ENCODE data around the gene RNF215. TPM values are rescaled to one million over a fixed set of nuclear protein-coding genes. Genes with fewer than 3 reads are reported as not detected.

RNF215 gene
- total RNA-seq, 1 experiment from 2014 or later, result 48.8 TPM

GRCh38 chr22:30420347-30421125 lies 33.3 kb upstream of the RNF215 start:
- Mint-ChIP-seq H3K27ac (ENCODE audit: unreplicated experiment) (peak overlapping the region; percentile 87), H3K36me3 (ENCODE audit: insufficient read depth, unreplicated experiment) (peaks cover 76% of the 10 kb centered on the region), H3K9me3 (ENCODE audit: low read depth, unreplicated experiment) (no peaks in the 10 kb centered on the region), H3K4me3 (ENCODE audit: low read depth, unreplicated experiment) (peak overlapping the region; percentile 65), H3K27me3 (ENCODE audit: unreplicated experiment) (no peaks in the 10 kb centered on the region), H3K4me1 (ENCODE audit: low read depth, unreplicated experiment) (peaks cover 56% of the 10 kb centered on the region)
- no TSS peak for BruUV-seq (replicated peaks)
- DNase-seq, result peak; percentile 54
- TF ChIP-seq CTCF (IDR thresholded peaks at IDR 0.05; ENCODE audit: unreplicated experiment), result no peak
- CTCF ChIA-PET, result interaction anchor here (1.0 to 1.2 kb wide), 2 partner anchors 10 to 24 kb away, joined by 4 to 7 read pairs; partner anchors contain the start of gene SEC14L2
- intact Hi-C loops (cut with micrococcal nuclease; ENCODE audit: unreplicated experiment), result no loop called here

- Mint-ChIP-seq H3K4me1 (ENCODE audit: low read depth, unreplicated experiment) (peaks cover 36% of the 10 kb centered on the region), H3K9me3 (ENCODE audit: low read depth, unreplicated experiment) (no peaks in the 10 kb centered on the region), H3K4me3 (ENCODE audit: low read depth, unreplicated experiment) (no peak overlapping the region), H3K36me3 (ENCODE audit: insufficient read depth, unreplicated experiment) (peaks cover 72% of the 10 kb centered on the region), H3K27ac (ENCODE audit: unreplicated experiment) (peak overlapping the region; percentile 38), H3K27me3 (ENCODE audit: unreplicated experiment) (no peaks in the 10 kb centered on the region)
- BruUV-seq (replicated peaks), result no TSS peak
- no peak for TF ChIP-seq CTCF (IDR thresholded peaks at IDR 0.05; ENCODE audit: unreplicated experiment)
- CTCF ChIA-PET, result no interaction called here
- DNase-seq, result no peak
- intact Hi-C loops (cut with micrococcal nuclease; ENCODE audit: unreplicated experiment), result no loop called here
Measured at GRCh38 chr22:30416837-30417236, 29.6 kb upstream of the RNF215 start.

- BruUV-seq (replicated peaks), result no TSS peak
- TF ChIP-seq CTCF (IDR thresholded peaks at IDR 0.05; ENCODE audit: unreplicated experiment), result no peak
- intact Hi-C loops (cut with micrococcal nuclease; ENCODE audit: unreplicated experiment), result no loop called here
- Mint-ChIP-seq H3K9me3 (ENCODE audit: low read depth, unreplicated experiment) (no peaks in the 10 kb centered on the region), H3K27me3 (ENCODE audit: unreplicated experiment) (no peaks in the 10 kb centered on the region), H3K36me3 (ENCODE audit: insufficient read depth, unreplicated experiment) (peaks cover 72% of the 10 kb centered on the region), H3K4me3 (ENCODE audit: low read depth, unreplicated experiment) (no peak overlapping the region), H3K27ac (ENCODE audit: unreplicated experiment) (peak overlapping the region; percentile 38), H3K4me1 (ENCODE audit: low read depth, unreplicated experiment) (peaks cover 31% of the 10 kb centered on the region)
- CTCF ChIA-PET, result no interaction called here
- peak; percentile 22 for DNase-seq
Measured at GRCh38 chr22:30416403-30416802, 29.2 kb upstream of the RNF215 start.

- BruUV-seq (replicated peaks), result no TSS peak
- Mint-ChIP-seq H3K36me3 (ENCODE audit: insufficient read depth, unreplicated experiment) (peaks cover 76% of the 10 kb centered on the region), H3K27me3 (ENCODE audit: unreplicated experiment) (no peaks in the 10 kb centered on the region), H3K9me3 (ENCODE audit: low read depth, unreplicated experiment) (no peaks in the 10 kb centered on the region), H3K4me3 (ENCODE audit: low read depth, unreplicated experiment) (no peak overlapping the region), H3K4me1 (ENCODE audit: low read depth, unreplicated experiment) (peaks cover 19% of the 10 kb centered on the region), H3K27ac (ENCODE audit: unreplicated experiment) (peak overlapping the region; percentile 27)
- no peak for DNase-seq
- intact Hi-C loops (cut with micrococcal nuclease; ENCODE audit: unreplicated experiment), result no loop called here
- TF ChIP-seq CTCF (IDR thresholded peaks at IDR 0.05; ENCODE audit: unreplicated experiment), result no peak
- CTCF ChIA-PET, result interaction anchor here (0.7 kb wide), 1 partner anchor 36 kb away, joined by 3 read pairs; no protein-coding TSS in a partner anchor
Measured at GRCh38 chr22:30414525-30415047, 27.4 kb upstream of the RNF215 start.

Data from Calu3 (cell line).